Trophoblast cell (in vitro differentiated cells and primary cell): ENCODE measurements around the gene PCDHGC3.

Experiments used
- DNase-seq, 2 donors: peaks; one replicate each; pipeline ENCODE4 v3.0.0-alpha.2; 2016
- H2AFZ ChIP-seq: 2 replicates; pipeline ENCODE4 v1.6.1; 2013; ENCODE audit warnings: low read length, moderate library complexity, mild to moderate bottlenecking; ENCODE audit not compliant: insufficient read depth, poor library complexity
- H2AK5ac ChIP-seq: 2 replicates; pipeline ENCODE4 v1.6.1; 2013; ENCODE audit warnings: mild to moderate bottlenecking, low read length
- H2BK120ac ChIP-seq: 2 replicates; pipeline ENCODE4 v1.6.1; 2013; ENCODE audit warnings: low read length, mild to moderate bottlenecking, moderate library complexity; ENCODE audit not compliant: insufficient read depth, poor library complexity
- H2BK12ac ChIP-seq: 2 replicates; pipeline ENCODE4 v1.6.1; 2013; ENCODE audit warnings: mild to moderate bottlenecking, low read length, moderate library complexity
- H2BK5ac ChIP-seq: 2 replicates; pipeline ENCODE4 v1.6.1; 2013; ENCODE audit warnings: low read length, low read depth, moderate library complexity, mild to moderate bottlenecking; ENCODE audit not compliant: poor library complexity
- H3K14ac ChIP-seq: 2 replicates; pipeline ENCODE4 v1.6.1; 2013; ENCODE audit warnings: mild to moderate bottlenecking, low read length
- H3K18ac ChIP-seq: 2 replicates; pipeline ENCODE4 v1.6.1; 2013; ENCODE audit warnings: mild to moderate bottlenecking, low read length
- H3K23ac ChIP-seq: 2 replicates; pipeline ENCODE4 v1.6.1; 2013; ENCODE audit warnings: low read length
- H3K27ac ChIP-seq: 2 replicates; pipeline ENCODE4 v1.5.1; 2013; ENCODE audit warnings: low read depth, mild to moderate bottlenecking, inconsistent platforms, low read length, moderate library complexity
- H3K27me3 ChIP-seq: 2 replicates; pipeline ENCODE4 v1.6.1; 2013; ENCODE audit warnings: inconsistent platforms, mild to moderate bottlenecking, low read length, moderate library complexity; ENCODE audit not compliant: insufficient read depth
- H3K36me3 ChIP-seq, 2 experiments: 1 replicate in 1 of 2; 2 replicates in 1 of 2; pipeline ENCODE4 v1.6.1; 2013; ENCODE audit warnings: low read length in 2 of 2, mild to moderate bottlenecking in 2 of 2, moderate library complexity in 1 of 2; ENCODE audit not compliant: insufficient read depth in 2 of 2, control insufficient read depth in 1 of 2
- H3K4ac ChIP-seq: 2 replicates; pipeline ENCODE4 v1.6.1; 2013; ENCODE audit warnings: low read depth, mild to moderate bottlenecking, low read length, moderate library complexity
- H3K4me1 ChIP-seq, 2 experiments: 1 replicate in 1 of 2; 2 replicates in 1 of 2; pipeline ENCODE4 v1.6.1; 2013; ENCODE audit warnings: low read length in 2 of 2, mild to moderate bottlenecking in 2 of 2, moderate library complexity in 1 of 2; ENCODE audit not compliant: insufficient read depth in 2 of 2, control insufficient read depth in 1 of 2
- H3K4me2 ChIP-seq: 2 replicates; pipeline ENCODE4 v1.6.1; 2013; ENCODE audit warnings: inconsistent platforms, mild to moderate bottlenecking, low read length, moderate library complexity
- H3K4me3 ChIP-seq: 2 replicates; pipeline ENCODE4 v1.5.1; 2013; ENCODE audit warnings: mild to moderate bottlenecking, low read depth, low read length, inconsistent platforms
- H3K79me1 ChIP-seq: one replicate; pipeline ENCODE4 v1.6.1; 2013; ENCODE audit warnings: low read length
- H3K79me2 ChIP-seq: 2 replicates; pipeline ENCODE4 v1.6.1; 2013; ENCODE audit warnings: low read length, mild to moderate bottlenecking; ENCODE audit not compliant: control insufficient read depth, insufficient read depth, poor library complexity
- H3K9ac ChIP-seq: 2 replicates; pipeline ENCODE4 v1.6.1; 2013; ENCODE audit warnings: mild to moderate bottlenecking, low read length
- H3K9me3 ChIP-seq: 2 replicates; pipeline ENCODE4 v1.6.1; 2013; ENCODE audit warnings: low read depth, mild to moderate bottlenecking, control low read depth, inconsistent platforms, low read length; ENCODE audit not compliant: insufficient read depth
- H4K12ac ChIP-seq: 2 replicates; pipeline ENCODE4 v1.6.1; 2013; ENCODE audit warnings: low read depth, mild to moderate bottlenecking, low read length, moderate library complexity
- H4K8ac ChIP-seq: 2 replicates; pipeline ENCODE4 v1.6.1; 2013; ENCODE audit warnings: low read depth, mild to moderate bottlenecking, low read length, moderate library complexity
- H4K91ac ChIP-seq: one replicate; pipeline ENCODE4 v1.6.1; 2013; ENCODE audit warnings: low read depth, mild to moderate bottlenecking, low read length, moderate library complexity
- WGBS: extraction: QIAGEN DNeasy Blood & Tissue Kit; methylation state at CpG from one replicate; pipeline ENCODE4 v1.1.7; 2013; ENCODE audit warnings: missing lambda C conversion rate; ENCODE audit not compliant: insufficient read length, insufficient coverage; ENCODE audit errors: extremely low coverage; 5-methylcytosine and 5-hydroxymethylcytosine counted together

The PCDHGC3 gene

DNA sequence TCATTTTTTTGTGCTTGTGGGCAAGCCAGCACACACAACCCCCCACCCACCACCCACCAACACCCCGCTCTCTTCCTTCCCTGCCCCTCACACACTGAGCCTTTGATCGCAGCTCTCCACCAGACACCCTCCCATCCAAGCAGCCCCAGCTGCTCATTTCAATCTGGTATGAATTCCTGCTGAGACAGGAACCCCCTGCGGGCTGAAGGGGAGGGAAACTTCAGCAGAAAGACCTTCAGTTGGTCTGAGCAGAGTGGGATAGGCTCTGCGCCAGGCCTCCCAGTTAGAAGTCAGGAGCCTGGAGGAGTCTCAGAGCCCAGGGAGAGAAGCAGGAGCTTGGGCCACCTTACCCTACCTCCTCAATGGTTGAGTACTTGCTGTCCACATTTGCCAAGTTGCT is 20.3 kb downstream of the PCDHGC3 start:
- H3K23ac ChIP-seq: no peak overlapping the region
- H2AFZ ChIP-seq: no peak overlapping the region
- peak overlapping the region; percentile 9 for H3K27ac ChIP-seq
- no peak overlapping the region for H4K91ac ChIP-seq
- no peaks in the 10 kb centered on the region for H3K79me2 ChIP-seq
- WGBS: no CpG with 5 or more reads among the region's 4 CpGs
- H3K9me3 ChIP-seq: peaks cover 2% of the 10 kb centered on the region
- no peak for DNase-seq
- H3K4ac ChIP-seq: no peak overlapping the region
- H4K12ac ChIP-seq: no peak overlapping the region
- H3K4me2 ChIP-seq: no peak overlapping the region
- H3K4me3 ChIP-seq: no peak overlapping the region
- no peak overlapping the region for H3K14ac ChIP-seq
- no peak overlapping the region for H2AK5ac ChIP-seq
- peaks cover 4% of the 10 kb centered on the region for H3K79me1 ChIP-seq
- peak overlapping the region; percentile 37 for H3K18ac ChIP-seq
- peaks cover 11 to 24% of the 10 kb centered on the region in 2 experiments for H3K4me1 ChIP-seq
- H2BK12ac ChIP-seq: no peak overlapping the region
- H2BK120ac ChIP-seq: no peak overlapping the region
- no peak overlapping the region for H2BK5ac ChIP-seq
- no peak overlapping the region for H4K8ac ChIP-seq
- H3K9ac ChIP-seq: no peak overlapping the region
- H3K36me3 ChIP-seq: peaks cover 29 to 34% of the 10 kb centered on the region in 2 experiments
- peaks cover 9% of the 10 kb centered on the region for H3K27me3 ChIP-seq

DNA sequence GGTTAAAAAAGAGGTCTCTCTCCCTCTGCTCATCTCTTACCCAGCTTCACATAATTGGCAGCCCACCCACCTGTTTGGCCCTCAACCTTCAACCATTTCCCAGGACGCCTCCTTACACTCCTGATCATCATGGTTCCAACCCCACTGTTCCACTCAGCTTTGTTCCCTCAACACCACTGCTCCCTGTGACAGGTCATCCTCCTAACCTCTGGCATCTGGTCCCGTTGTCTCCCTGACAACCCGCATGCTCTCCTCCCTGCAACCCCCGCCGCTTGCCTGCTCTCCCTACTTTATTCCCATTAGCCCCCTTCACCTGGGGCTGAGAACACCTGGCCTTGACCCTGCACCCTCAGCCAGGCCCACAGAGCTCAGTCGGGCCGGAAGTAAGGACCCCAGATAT is 26.0 kb downstream of the PCDHGC3 start:
- Histone ChIP-seq H3K4me3 (no peak overlapping the region), H3K4ac (no peak overlapping the region), H3K14ac (no peak overlapping the region), H4K91ac (no peak overlapping the region), H3K18ac (no peak overlapping the region), H2BK12ac (no peak overlapping the region), H3K27ac (no peak overlapping the region), H2AK5ac (no peak overlapping the region), H3K9me3 (no peaks in the 10 kb centered on the region), H2BK120ac (no peak overlapping the region), H3K9ac (no peak overlapping the region), H3K79me1 (peaks cover 1% of the 10 kb centered on the region), H4K12ac (no peak overlapping the region), H3K79me2 (no peaks in the 10 kb centered on the region), H3K4me2 (no peak overlapping the region), H3K4me1 (peaks cover 2% of the 10 kb centered on the region in 2 experiments), H4K8ac (no peak overlapping the region), H3K27me3 (no peaks in the 10 kb centered on the region), H2AFZ (no peak overlapping the region), H2BK5ac (no peak overlapping the region), H3K23ac (no peak overlapping the region), H3K36me3 (peaks cover 23 to 28% of the 10 kb centered on the region in 2 experiments)
- DNase-seq: no peak
- WGBS: no CpG with 5 or more reads among the region's 7 CpGs

DNA sequence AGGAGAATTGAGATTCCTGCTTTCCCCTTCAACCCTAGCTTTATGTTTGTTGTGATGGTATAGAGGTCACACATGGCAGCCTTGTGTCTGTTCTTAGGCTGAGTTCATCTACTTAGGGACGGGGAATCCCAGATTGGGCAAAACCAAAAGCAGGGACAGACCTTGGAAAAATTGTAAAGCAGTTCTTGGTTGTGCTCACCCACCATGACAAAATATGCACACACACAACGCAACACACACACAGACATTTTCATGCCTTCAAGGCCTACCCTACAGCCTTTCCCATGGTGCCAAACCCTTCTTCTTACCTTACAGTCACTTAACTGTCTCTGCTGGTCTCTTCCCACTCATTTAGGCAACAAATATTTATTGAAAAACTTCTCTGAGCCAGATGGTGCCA is 27.9 kb downstream of the PCDHGC3 start:
- Histone ChIP-seq H3K27me3 (no peaks in the 10 kb centered on the region), H2AK5ac (no peak overlapping the region), H3K79me2 (peaks cover 4% of the 10 kb centered on the region), H4K91ac (no peak overlapping the region), H3K9me3 (no peaks in the 10 kb centered on the region), H4K8ac (no peak overlapping the region), H3K23ac (no peak overlapping the region), H2AFZ (no peak overlapping the region), H3K14ac (no peak overlapping the region), H2BK12ac (no peak overlapping the region), H3K27ac (no peak overlapping the region), H3K9ac (no peak overlapping the region), H4K12ac (no peak overlapping the region), H3K79me1 (peaks cover 17% of the 10 kb centered on the region), H3K36me3 (peaks cover 16 to 22% of the 10 kb centered on the region in 2 experiments), H2BK5ac (no peak overlapping the region), H3K4ac (no peak overlapping the region), H2BK120ac (no peak overlapping the region), H3K4me3 (no peak overlapping the region), H3K4me2 (no peak overlapping the region), H3K4me1 (peaks cover 16 to 18% of the 10 kb centered on the region in 2 experiments), H3K18ac (no peak overlapping the region)
- DNase-seq: no peak
- WGBS: no CpG with 5 or more reads among the region's 2 CpGs

DNA sequence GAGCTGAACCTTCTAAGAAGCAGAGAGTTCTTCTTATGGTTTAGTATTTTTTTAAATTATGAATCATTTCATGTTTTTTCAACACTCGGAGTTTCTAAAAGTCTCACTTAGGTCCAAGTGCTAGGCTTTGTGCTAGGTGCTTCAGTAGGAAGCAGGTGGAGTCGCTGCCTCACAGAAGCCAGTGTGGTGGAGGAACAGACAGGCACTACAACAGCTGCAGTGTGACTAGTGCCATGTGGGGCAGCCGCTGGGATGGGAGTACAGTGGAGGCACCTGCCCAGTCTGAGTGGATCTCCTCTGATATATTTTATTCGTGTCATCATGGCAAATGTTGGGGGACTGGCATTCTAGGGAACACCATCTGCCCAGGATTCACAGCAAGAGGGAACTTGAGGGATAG is 28.4 kb downstream of the PCDHGC3 start:
- DNase-seq: no peak
- no peak overlapping the region for H3K14ac ChIP-seq
- no CpG with 5 or more reads among the region's 4 CpGs for WGBS

More for the DNA sequence above, 28.4 kb downstream of the PCDHGC3 start:
- Histone ChIP-seq H3K4me1 (peaks cover 18 to 21% of the 10 kb centered on the region in 2 experiments), H2AFZ (no peak overlapping the region), H3K9ac (no peak overlapping the region), H2BK12ac (no peak overlapping the region), H3K27me3 (no peaks in the 10 kb centered on the region), H3K9me3 (no peaks in the 10 kb centered on the region), H2BK120ac (no peak overlapping the region), H3K4ac (no peak overlapping the region), H3K4me3 (no peak overlapping the region), H3K36me3 (peaks cover 14 to 22% of the 10 kb centered on the region in 2 experiments), H3K79me1 (peaks cover 20% of the 10 kb centered on the region), H3K23ac (no peak overlapping the region), H4K91ac (no peak overlapping the region), H3K27ac (no peak overlapping the region), H2AK5ac (no peak overlapping the region), H3K18ac (no peak overlapping the region), H4K8ac (no peak overlapping the region), H3K4me2 (no peak overlapping the region), H3K79me2 (peaks cover 4% of the 10 kb centered on the region), H4K12ac (no peak overlapping the region), H2BK5ac (no peak overlapping the region)
